Fibroblast of gingiva (primary cell): Measurements from ENCODE around the gene ANGPTL4.
A peak's percentile ranks its signal among the peaks of the same experiment; 100 is the strongest.
"Not testable (repeated sequence)": the region's sequence is repeated elsewhere in the genome, so short reads cannot be mapped to it uniquely, and the experiment has no call there.

Experiments
- DNase-seq: peaks from one replicate; pipeline ENCODE4 v3.0.0-alpha.2; 2011; ENCODE audit warnings: low read depth

Gene ANGPTL4

GRCh38 chr19:8363803-8364771 is at the start of gene ANGPTL4:
TSS of gene ANGPTL4 (plus strand) at chr19:8364155. CDS start at chr19:8364322, 167 bp downstream.
- peak; percentile 88 for DNase-seq

GRCh38 chr19:8314981-8315640 is 48.8 kb upstream of the ANGPTL4 start:
- DNase-seq, result not testable (repeated sequence)

GRCh38 chr19:8316351-8317125 is 47.4 kb upstream of the ANGPTL4 start:
- no peak for DNase-seq

GRCh38 chr19:8318835-8319234 is 45.1 kb upstream of the ANGPTL4 start:
- not testable (repeated sequence) for DNase-seq

GRCh38 chr19:8319807-8320520 is 44.0 kb upstream of the ANGPTL4 start:
- no peak for DNase-seq

GRCh38 chr19:8320564-8321066 is 43.3 kb upstream of the ANGPTL4 start:
- no peak for DNase-seq

- peak; percentile 95 for DNase-seq
These were observed 42.6 kb upstream of the ANGPTL4 start, which contains the start of the genes NDUFA7 and RPS28 for GRCh38 chr19:8321067-8321985. TSS of gene NDUFA7 (minus strand) at chr19:8321375. CDS start at chr19:8321358, 17 bp downstream. TSS of gene RPS28 (plus strand) at chr19:8321496. CDS start at chr19:8321531, 35 bp downstream.

GRCh38 chr19:8321986-8322637 is 41.8 kb upstream of the ANGPTL4 start:
- DNase-seq, result no peak

GRCh38 chr19:8322638-8322997 is 41.3 kb upstream of the ANGPTL4 start:
- no peak for DNase-seq

- no peak for DNase-seq
These were observed 40.2 kb upstream of the ANGPTL4 start for GRCh38 chr19:8323781-8324185.

GRCh38 chr19:8324186-8325050 is 39.5 kb upstream of the ANGPTL4 start:
- no peak for DNase-seq

GRCh38 chr19:8325454-8325853 is 38.5 kb upstream of the ANGPTL4 start:
- no peak for DNase-seq

- DNase-seq, result no peak
These were observed 34.0 kb upstream of the ANGPTL4 start for GRCh38 chr19:8329996-8330395.

- no peak for DNase-seq
These were observed 32.6 kb upstream of the ANGPTL4 start for GRCh38 chr19:8331263-8331845.

GRCh38 chr19:8332976-8333766 is 30.8 kb upstream of the ANGPTL4 start:
- no peak for DNase-seq

- DNase-seq, result no peak
These were observed 30.0 kb upstream of the ANGPTL4 start for GRCh38 chr19:8333767-8334457.
